Liver (tissue), 9 donors: ENCODE results near the gene SVEP1. TPM values are rescaled to one million over a fixed set of nuclear protein-coding genes. Genes with fewer than 3 reads are reported as not detected.

ENCODE experiments used
- DNase-seq: peaks from one replicate; pipeline ENCODE4 v3.0.0-alpha.2; 2017; ENCODE audit warnings: low spot score
- H3K27ac ChIP-seq, 2 donors: one replicate each; pipeline ENCODE4 v1.7.0; 2013; ENCODE audit warnings: inconsistent platforms in 2 of 2, low read length in 2 of 2, control low read depth in 1 of 2, low read depth in 1 of 2, mild to moderate bottlenecking in 1 of 2
- H3K27me3 ChIP-seq, 4 donors: one replicate each; pipeline versions ENCODE4 v1.6.1 to v1.7.0; 2013; ENCODE audit warnings: low read length in 3 of 4, inconsistent platforms in 1 of 4, mild to moderate bottlenecking in 1 of 4, moderate library complexity in 1 of 4; ENCODE audit not compliant: control insufficient read depth in 4 of 4, insufficient read depth in 4 of 4
- H3K36me3 ChIP-seq, 4 donors: one replicate each; pipeline versions ENCODE4 v1.6.1 to v1.7.0; 2013; ENCODE audit warnings: low read length in 3 of 4, mild to moderate bottlenecking in 3 of 4, low read depth in 1 of 4, moderate library complexity in 1 of 4; ENCODE audit not compliant: control insufficient read depth in 4 of 4, insufficient read depth in 3 of 4
- H3K4me1 ChIP-seq, 4 donors: one replicate each; pipeline versions ENCODE4 v1.6.1 to v1.7.0; 2013; ENCODE audit warnings: low read length in 3 of 4, mild to moderate bottlenecking in 3 of 4, moderate library complexity in 1 of 4; ENCODE audit not compliant: control insufficient read depth in 4 of 4, insufficient read depth in 4 of 4
- H3K4me3 ChIP-seq, 3 donors: one replicate each; pipeline versions ENCODE4 v1.6.1 to v1.7.0; 2013; ENCODE audit warnings: low read length in 3 of 3, control low read depth in 1 of 3, low read depth in 1 of 3, mild to moderate bottlenecking in 1 of 3
- H3K9ac ChIP-seq, 2 donors: one replicate each; pipeline ENCODE4 v1.7.0; 2013; ENCODE audit warnings: low read length in 2 of 2, mild to moderate bottlenecking in 2 of 2, moderate library complexity in 2 of 2, control low read depth in 1 of 2, low read depth in 1 of 2
- H3K9me3 ChIP-seq, 4 donors: one replicate each; pipeline versions ENCODE4 v1.6.1 to v1.7.0; 2013; ENCODE audit warnings: low read length in 3 of 4; ENCODE audit not compliant: control insufficient read depth in 4 of 4
- ATF3 ChIP-seq: IDR thresholded peaks from 2 replicates; pipeline ENCODE4 v1.6.1; 2016; ENCODE audit warnings: antibody characterized with exemption
- CTCF ChIP-seq: fragments of 150-350 bp; IDR thresholded peaks from 2 replicates; pipeline ENCODE4 v1.5.1; 2017; ENCODE audit warnings: improper control_type of control experiment, low read depth, low read length; ENCODE audit not compliant: missing input control
- FOXA1 ChIP-seq: IDR thresholded peaks from 2 replicates; pipeline ENCODE4 v1.6.1; 2016; ENCODE audit warnings: antibody characterized with exemption
- FOXA2 ChIP-seq: IDR thresholded peaks from 2 replicates; pipeline ENCODE4 v1.6.1; 2016; ENCODE audit warnings: antibody characterized with exemption
- GABPA ChIP-seq, 2 donors: IDR thresholded peaks in 1 of 2; conservative IDR thresholded peaks in 1 of 2; 2 replicates each; pipeline ENCODE4 v1.6.1; 2016; ENCODE audit warnings: antibody characterized with exemption in 2 of 2, mild to moderate bottlenecking in 1 of 2, moderate library complexity in 1 of 2
- HNF4A ChIP-seq, 2 donors: conservative IDR thresholded peaks; 2 replicates each; pipeline ENCODE4 v1.6.1; 2016; ENCODE audit warnings: antibody characterized with exemption in 2 of 2, mild to moderate bottlenecking in 2 of 2
- HNF4G ChIP-seq: IDR thresholded peaks from 2 replicates; pipeline ENCODE4 v1.6.1; 2016; ENCODE audit warnings: antibody characterized with exemption
- JUND ChIP-seq, 2 donors: IDR thresholded peaks; 2 replicates each; pipeline ENCODE4 v1.6.1; 2016; ENCODE audit warnings: antibody characterized with exemption in 2 of 2
- MAX ChIP-seq: IDR thresholded peaks from 2 replicates; pipeline ENCODE4 v1.6.1; 2016; ENCODE audit warnings: antibody characterized with exemption
- NR2F2 ChIP-seq: IDR thresholded peaks from 2 replicates; pipeline ENCODE4 v1.6.1; 2016; ENCODE audit warnings: antibody characterized with exemption
- REST ChIP-seq: IDR thresholded peaks from 2 replicates; pipeline ENCODE4 v1.6.1; 2016; ENCODE audit warnings: antibody characterized with exemption, mild to moderate bottlenecking
- RXRA ChIP-seq, 2 donors: IDR thresholded peaks; 2 replicates each; pipeline ENCODE4 v1.6.1; 2017 to 2018; ENCODE audit warnings: antibody characterized with exemption in 2 of 2, mild to moderate bottlenecking in 1 of 2
- SP1 ChIP-seq: IDR thresholded peaks from 2 replicates; pipeline ENCODE4 v1.6.1; 2018; ENCODE audit warnings: antibody characterized with exemption, mild to moderate bottlenecking
- TAF1 ChIP-seq: conservative IDR thresholded peaks from 2 replicates; pipeline ENCODE4 v1.6.1; 2016; ENCODE audit warnings: antibody characterized with exemption, mild to moderate bottlenecking
- YY1 ChIP-seq: IDR thresholded peaks from 2 replicates; pipeline ENCODE4 v1.6.1; 2016; ENCODE audit warnings: antibody characterized with exemption, mild to moderate bottlenecking
- ZBTB33 ChIP-seq: IDR thresholded peaks from 2 replicates; pipeline ENCODE4 v1.6.1; 2016; ENCODE audit warnings: antibody characterized with exemption
- WGBS: extraction: QIAGEN DNeasy Blood & Tissue Kit; methylation state at CpG from one replicate; pipeline ENCODE4 v1.1.7; 2013; 5-methylcytosine and 5-hydroxymethylcytosine counted together
- polyA plus RNA-seq, 2 donors: library from polyadenylated mRNA; stranded (reverse) in 1 of 2; unstranded in 1 of 2; fragments of 200-250 nt in 1 of 2; fragments of >200 nt in 1 of 2; fragmentation: Nextera tagmentation in 1 of 2; extraction: Ambion mirVana in 1 of 2; gene quantifications; one replicate each; pipeline versions ENCODE4 v1.2.1 to v1.2.3, GENCODE V29; 2013 to 2015
- total RNA-seq, 2 donors: library from RNA; depleted of rRNA; stranded (reverse); fragments of >200 nt; gene quantifications; one replicate each; pipeline ENCODE4 v1.2.3, GENCODE V29; 2014
- donor health status: healthy.
- donor health status: healthy.
- donor health status: healthy.
- donor health status: healthy.
- donor health status: healthy.

The SVEP1 gene
- total and polyA plus RNA-seq, 4 donors, result 0.58 to 7.5 (median 1.8) TPM

- no peaks in the 10 kb centered on the region for H3K27me3 ChIP-seq
- H3K9me3 ChIP-seq, result no peaks in the 10 kb centered on the region
- no peaks in the 10 kb centered on the region for H3K4me1 ChIP-seq
- H3K4me3 ChIP-seq, result no peak overlapping the region
- H3K36me3 ChIP-seq, result no peaks in the 10 kb centered on the region
- no peak overlapping the region for H3K27ac ChIP-seq
- H3K9ac ChIP-seq, result no peak overlapping the region
- no peak for TF ChIP-seq TAF1
- no peak for TF ChIP-seq FOXA2
- no peak for TF ChIP-seq CTCF
- no peak for TF ChIP-seq JUND (IDR thresholded peaks at IDR 0.05)
- TF ChIP-seq NR2F2, result no peak
- no peak for TF ChIP-seq ATF3
- TF ChIP-seq SP1, result no peak
- no peak for TF ChIP-seq REST
- TF ChIP-seq HNF4A (conservative IDR thresholded peaks at IDR 0.05), result no peak
- TF ChIP-seq YY1, result no peak
- TF ChIP-seq MAX, result no peak
- no peak for TF ChIP-seq ZBTB33
- no peak for TF ChIP-seq FOXA1
- no peak for TF ChIP-seq RXRA (IDR thresholded peaks at IDR 0.05)
- no peak for DNase-seq
Measured at GRCh38 chr9:110446171-110446570, 133.4 kb downstream of the SVEP1 start.

GRCh38 chr9:110444911-110445310 lies 134.6 kb downstream of the SVEP1 start:
- H3K4me3 ChIP-seq, result no peak overlapping the region
- no peak for DNase-seq
- H3K9ac ChIP-seq, result no peak overlapping the region
- H3K27ac ChIP-seq, result no peak overlapping the region
- no peaks in the 10 kb centered on the region for H3K4me1 ChIP-seq
- TF ChIP-seq ZBTB33 (no peak), MAX (no peak), GABPA (IDR thresholded peaks at IDR 0.05 in 1 of 2, conservative IDR thresholded peaks at IDR 0.05 in 1 of 2) (no peak), ATF3 (no peak), YY1 (no peak), HNF4G (no peak)
- WGBS, result 76% methylated on average over 6 of the region's 6 CpGs
- H3K9me3 ChIP-seq, result no peaks in the 10 kb centered on the region
- H3K36me3 ChIP-seq, result no peaks in the 10 kb centered on the region
- H3K27me3 ChIP-seq, result no peaks in the 10 kb centered on the region
